ENCODE measurements around the gene PRDM4. TPM values are rescaled to one million over a fixed set of nuclear protein-coding genes. Genes with fewer than 3 reads are reported as not detected.

Gene PRDM4
- 32.8 and 42.6 TPM in 2 replicates for total RNA-seq

DNA sequence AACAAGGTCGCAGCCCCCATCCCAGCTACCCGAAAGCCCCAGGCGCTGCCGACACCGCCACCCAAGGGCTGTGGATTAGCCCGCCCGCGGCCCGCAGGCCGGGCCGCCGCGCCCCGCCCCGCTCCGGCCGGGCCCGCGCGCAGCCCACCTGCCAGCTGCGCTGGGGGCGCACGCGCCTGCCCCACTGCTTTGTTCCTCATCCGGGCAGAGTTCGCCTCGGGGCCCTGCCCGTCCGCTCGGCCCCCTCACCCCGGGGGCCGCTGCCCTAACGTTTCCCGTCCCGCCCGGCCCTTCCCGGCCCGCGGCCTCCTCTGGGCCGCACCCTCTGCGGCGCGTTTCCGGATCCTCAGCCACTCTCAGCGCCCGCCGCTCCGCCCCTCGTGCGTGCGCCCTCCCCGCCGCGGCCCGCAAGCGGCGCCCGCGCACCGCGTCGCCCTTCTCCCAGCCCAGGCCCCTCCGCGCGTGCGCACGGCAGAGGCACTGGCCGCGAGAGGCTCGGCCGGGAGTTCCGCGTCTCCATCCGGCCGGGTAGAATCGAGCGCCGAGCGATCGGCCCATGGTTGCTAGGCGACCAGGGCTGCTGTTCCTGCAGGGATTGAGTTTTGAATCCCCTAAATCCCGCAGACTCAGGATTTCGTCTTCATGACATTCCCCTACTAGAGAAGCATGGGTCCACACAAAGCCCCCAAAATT lies at the start of gene PRDM4:
PRDM4 (minus strand) TSS at position 329 of the 693 bp plus-strand sequence. CDS start 622 bp downstream, outside the sequence.

GRCh38 chr12:107774349-107775029 lies 13.6 kb upstream of the PRDM4 start, which contains the start of gene ASCL4:
ASCL4 (plus strand) TSS chr12:107774704; CDS start chr12:107775219, 515 bp downstream.

GRCh38 chr12:107685360-107686248 lies 75.3 kb downstream of the PRDM4 start, which contains the start of gene PWP1:
PWP1 (plus strand) TSS chr12:107685799; CDS start chr12:107685900, 101 bp downstream.

Other genes with a start within 250 kb of the PRDM4 start
- gene PWP1, start 75.3 kb downstream of the PRDM4 start, total RNA-seq: 53.0 and 110 TPM in 2 replicates
- not detected in 2 replicates for gene ASCL4, start 13.6 kb upstream of the PRDM4 start, total RNA-seq